MM.1S (cell line): ENCODE results near the gene LYZL6.

Source experiments
- CTCF ChIP-seq: fragments of 300-600 bp; sonication (generic); IDR thresholded peaks from 2 replicates; pipeline ENCODE4 v1.5.1; 2016; ENCODE audit warnings: antibody characterized with exemption, low read length, mixed read lengths
- EZH2 ChIP-seq: fragments of 300-600 bp; sonication (generic); optimal IDR thresholded peaks from 2 replicates; pipeline ENCODE3; 2017; ENCODE audit warnings: low read depth, mild to moderate bottlenecking, antibody characterized with exemption, low read length, mixed read lengths

DNA sequence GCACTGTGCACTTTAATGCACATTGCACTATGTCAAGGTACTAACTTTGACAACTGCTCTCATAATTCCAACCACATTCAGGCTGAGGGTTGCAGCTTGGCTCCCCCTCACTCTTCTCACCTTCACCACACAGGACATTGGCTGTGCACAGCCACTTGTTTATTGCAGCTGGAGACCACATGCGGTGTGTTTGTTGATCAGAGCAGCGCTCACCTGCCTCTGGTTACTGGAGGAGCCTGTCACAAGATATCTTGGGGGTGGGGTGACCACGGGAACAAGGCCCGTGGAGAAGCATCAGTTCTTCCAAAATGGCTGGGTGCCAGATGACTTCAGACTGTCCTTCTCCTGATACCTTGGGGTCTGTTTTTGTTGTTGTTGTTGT, 52.7 kb downstream of the LYZL6 start:
- TF ChIP-seq CTCF, result no peak
- no peak for TF ChIP-seq EZH2
